Left forelimb (tissue), 1 donor: Measurements from ENCODE around the gene MYO18A.
"Not testable (repeated sequence)": the region's sequence is repeated elsewhere in the genome, so short reads cannot be mapped to it uniquely, and the experiment has no call there.

ENCODE experiments used
- DNase-seq: peaks from one replicate; pipeline ENCODE4 v3.0.0-alpha.2; 2018; ENCODE audit warnings: low spot score

MYO18A gene

DNA sequence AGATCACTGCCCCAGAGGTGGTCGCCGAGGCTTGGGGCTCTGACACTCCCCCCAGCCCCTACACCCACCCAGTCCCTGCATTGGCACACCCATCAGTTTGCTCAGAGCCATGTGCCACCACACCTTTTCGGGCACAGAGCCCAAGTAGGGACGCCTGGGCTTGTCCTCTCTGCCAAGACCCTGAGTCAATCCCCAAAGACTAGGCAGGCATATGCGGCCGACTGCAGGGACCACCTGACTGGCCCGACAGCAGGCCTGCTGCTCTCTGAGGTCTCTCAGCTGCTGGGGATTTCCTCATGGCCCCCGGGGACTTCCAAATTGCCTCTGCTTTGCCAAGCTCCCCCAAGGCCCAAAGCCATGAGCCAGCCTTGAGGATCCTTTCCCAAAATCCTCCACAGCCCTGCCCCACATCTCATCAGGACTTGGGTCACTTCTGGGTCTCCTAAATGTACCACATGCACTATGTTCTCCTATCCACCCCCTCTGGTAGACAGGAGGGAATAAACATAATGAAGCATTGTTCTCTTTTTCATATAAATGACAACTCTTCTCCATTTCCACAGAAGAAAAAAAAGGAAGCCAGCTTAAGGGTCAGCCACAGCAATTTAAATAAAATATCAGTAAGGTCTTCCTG, 30.6 kb downstream of the MYO18A start:
- DNase-seq = no peak

DNA sequence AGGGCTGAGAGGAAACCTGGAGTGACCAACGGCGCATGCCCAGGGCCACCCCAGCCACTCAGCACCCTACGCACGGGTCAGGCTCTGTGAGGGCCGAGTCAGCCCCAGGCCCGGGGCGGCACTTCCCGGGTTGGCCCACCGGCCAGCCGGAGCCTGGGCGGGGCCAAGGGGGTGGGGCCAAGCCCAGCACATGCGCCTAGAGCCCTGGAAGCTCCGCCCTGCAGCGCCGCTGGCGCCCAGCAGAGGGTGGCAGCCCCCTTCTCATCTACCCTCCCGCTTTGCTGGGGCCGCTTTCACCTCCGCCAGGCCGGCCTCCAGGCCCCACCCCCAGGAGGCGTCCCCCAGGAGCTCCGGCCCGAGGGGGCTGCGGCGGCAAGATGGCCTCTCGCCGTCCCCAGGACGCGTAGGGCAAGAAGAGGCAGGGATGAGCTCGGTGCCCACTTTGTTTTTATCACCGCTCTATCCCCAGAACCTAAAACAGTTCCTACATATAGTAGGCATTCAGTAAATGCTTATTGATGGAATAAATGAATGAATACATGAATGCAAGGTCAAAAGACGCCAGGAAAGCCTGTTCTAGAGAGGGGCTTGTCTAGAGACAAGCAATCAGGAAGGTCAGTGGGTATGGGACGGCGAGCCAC, 31.3 kb downstream of the MYO18A start:
- DNase-seq = peak; percentile 95

DNA sequence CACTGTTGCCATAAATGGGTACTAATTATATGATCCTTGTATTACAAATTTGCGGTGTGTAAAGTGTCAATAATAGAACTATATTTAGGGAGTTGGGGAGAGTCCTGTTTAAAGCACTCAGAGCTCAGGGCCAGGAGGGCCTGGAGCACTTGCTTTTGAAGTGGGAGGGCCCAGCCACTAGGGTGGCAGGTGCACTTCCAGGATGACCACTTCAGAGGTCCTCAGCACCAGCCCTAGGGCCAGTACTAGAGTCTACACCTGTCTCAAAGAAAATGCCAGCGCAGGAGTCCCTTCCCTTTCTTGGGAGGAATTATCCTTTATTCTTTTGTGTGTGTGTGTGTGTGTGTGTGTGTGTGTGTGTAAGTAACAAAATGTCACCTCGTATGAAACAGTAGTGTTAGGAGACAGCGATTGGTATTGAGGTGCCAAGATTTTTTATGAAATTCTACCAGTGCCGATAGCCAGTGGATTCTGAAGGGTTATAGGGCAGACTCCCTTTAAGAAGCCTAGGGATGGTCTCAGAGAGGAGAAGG, 31.9 kb downstream of the MYO18A start:
- no peak for DNase-seq

DNA sequence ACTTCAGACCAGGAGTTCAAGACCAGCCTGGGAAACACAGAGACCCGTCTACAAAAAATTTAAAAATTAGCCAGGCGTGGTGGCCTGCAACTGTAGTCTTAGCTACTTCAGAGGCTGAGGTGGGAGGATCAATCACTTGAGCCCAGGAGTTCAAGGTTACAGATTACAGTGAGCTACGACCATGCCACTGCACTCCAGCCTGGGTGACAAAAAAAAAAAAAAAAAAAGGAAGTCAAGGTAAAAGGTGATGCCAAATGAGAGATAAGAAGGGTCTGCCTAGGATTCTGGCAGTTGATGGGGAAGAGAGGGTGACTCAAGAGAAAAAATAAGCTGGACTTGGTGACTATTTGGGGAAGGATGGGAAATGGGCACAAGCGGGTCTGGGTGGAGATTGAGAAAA, 32.5 kb downstream of the MYO18A start:
- no peak for DNase-seq

DNA sequence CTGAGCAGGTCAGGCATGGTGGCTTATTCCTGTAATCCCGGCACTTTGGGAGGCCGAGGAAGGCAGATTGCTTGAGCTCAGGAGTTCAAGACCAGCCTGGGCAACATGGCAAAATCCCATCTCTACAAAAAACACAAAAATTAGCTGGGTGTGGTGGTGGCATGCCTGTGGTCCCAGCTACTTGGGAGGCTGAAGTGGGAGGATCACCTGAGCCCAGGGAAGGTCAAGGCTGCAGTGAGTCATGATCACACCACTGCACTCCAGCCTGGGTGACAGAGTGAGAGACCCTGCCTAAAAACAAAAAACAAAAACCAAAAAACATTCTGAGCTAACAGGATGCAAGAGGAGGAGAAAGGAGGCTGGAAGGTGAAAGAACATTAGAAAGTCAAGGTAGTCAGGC, 33.0 kb downstream of the MYO18A start:
- DNase-seq = not testable (repeated sequence)

DNA sequence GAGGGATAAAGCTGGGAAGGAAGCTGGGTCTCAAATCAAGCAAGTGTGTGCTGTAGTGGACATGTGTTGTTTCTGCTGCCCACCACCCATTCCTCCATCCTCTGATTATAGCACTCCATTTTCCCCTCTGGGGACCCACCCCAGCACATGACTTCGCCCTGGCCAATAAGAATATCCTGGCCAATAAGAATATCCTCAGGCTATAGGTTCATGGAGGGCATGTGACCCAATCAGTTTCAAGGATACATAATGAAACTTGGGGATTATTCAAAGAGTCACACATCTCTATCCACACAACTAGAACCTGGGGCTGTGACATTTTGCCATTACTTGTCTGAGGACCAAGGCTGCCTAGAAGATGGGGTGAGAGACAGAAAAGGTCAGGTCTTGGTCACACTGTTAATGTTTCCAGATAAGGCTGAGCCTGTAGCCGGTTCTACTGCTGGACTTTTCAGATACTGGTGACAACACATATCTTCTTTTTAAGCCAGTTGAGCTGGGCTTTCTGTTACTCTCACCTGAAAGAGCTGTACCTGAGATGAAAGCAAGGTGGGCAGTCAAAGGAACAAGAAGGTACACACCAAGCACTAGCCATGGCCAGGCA, 33.7 kb downstream of the MYO18A start:
- DNase-seq = no peak

DNA sequence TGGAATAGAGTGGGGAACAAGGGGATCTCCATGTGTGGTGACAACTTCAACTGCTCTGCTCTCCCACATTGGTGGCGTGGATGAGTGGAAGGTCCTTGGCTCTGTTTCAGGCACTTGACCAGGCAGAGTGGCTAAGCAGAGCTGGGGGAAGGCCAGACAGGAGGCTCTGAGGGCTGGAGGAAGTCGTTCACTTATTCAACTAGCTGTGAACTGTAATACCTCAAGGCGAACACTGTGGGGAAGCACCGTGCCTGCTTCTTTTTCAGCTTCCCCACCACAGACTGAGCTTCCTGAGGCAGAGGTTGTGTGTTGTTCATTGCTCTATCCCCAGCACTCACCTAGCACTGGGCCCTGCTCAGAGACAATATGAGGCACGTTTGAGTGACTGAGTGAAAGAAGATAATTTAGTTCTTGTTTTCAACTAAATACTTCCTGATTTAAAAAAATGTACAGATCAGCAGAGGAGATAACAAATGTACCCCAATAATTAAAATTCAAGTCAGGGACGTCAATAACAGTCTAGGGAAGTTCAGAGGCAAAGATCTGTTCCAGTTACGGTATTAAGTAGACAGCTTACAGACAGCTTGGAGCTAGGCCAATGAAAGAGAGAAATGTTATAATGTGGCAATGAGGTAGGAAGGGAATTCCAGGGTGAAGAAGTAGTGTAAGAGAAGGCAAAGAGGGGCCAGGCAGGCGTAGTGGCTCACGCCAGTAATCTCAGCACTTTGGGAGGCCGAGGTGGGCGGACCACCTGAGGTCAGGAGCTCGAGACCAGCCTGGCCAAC, 34.7 kb downstream of the MYO18A start:
- no peak for DNase-seq

DNA sequence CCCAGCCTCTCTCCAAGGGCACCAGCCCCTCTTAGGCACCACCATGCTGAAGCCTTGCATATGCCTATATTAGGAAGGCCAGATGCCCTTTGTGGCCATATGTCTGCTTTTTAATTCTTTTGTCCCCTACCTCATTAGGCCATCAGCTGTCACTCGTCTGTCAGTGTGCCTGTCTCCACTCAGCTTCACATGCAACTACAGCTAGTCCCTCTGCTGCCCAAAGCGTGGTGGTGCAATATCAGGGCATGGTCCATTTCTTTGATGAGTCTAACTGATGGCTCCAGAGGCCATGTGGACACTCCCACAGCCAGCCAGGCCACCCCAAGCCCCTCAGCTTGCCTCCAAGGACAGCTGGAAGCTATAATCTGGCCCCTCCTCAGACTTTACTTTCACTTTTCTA, 36.3 kb downstream of the MYO18A start:
- no peak for DNase-seq

DNA sequence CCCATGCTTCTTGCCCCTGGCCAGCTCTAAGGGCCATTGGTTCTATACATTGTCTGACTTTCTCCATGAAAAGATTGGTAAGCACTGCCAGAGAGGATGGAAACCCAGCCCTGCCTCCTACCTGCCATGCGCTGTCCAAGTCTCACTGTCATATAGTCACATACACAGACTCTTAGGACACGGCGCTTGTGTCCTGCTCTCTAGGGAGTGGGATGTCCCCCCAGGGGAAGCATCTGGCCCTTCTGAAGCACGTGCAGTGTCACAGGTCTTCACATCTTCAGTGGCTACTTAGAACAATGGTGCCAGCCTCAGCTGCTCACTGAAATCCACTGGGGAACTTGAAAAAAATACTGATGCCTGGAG, 38.7 kb downstream of the MYO18A start:
- no peak for DNase-seq

DNA sequence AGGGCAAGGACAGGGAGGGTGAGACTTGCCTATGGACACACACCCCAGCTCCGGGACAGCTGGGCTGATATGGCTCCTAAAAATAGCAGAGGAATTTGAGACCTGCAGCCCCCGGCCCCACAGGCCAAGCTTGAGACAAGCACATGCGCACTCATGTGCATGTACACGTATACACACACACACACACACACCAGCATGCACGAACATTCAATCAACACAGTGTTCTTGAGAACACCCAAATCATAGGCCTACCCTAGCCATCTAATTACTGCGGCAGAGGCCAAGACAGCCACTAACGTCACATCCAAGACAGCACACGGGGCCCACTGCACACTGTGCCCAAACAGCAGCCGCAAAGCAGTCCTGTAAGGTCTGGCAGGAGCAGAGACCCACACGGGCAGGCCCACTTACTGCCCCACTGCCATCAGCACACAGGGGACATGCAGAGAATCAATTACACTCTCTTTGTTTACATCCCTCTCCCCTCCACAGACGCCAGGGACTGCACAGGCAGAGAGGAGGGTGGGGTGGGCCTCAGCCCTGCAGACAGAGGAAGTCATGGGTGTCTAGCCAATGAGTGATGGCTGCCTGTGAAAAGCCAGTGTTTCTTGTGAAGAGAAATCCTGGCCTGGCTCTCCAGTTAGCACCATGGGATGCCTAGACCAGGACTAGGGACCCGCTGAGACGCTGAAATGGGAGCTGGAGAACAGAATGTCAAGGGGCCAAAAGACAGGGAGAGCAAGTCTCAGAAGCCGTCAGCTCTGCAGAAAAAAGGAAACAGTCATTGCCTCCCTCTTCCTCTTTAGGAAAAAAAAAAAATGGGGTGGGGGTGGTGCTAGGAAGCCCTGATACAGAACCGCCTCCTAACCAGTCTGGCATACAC, 39.3 kb downstream of the MYO18A start:
- no peak for DNase-seq

DNA sequence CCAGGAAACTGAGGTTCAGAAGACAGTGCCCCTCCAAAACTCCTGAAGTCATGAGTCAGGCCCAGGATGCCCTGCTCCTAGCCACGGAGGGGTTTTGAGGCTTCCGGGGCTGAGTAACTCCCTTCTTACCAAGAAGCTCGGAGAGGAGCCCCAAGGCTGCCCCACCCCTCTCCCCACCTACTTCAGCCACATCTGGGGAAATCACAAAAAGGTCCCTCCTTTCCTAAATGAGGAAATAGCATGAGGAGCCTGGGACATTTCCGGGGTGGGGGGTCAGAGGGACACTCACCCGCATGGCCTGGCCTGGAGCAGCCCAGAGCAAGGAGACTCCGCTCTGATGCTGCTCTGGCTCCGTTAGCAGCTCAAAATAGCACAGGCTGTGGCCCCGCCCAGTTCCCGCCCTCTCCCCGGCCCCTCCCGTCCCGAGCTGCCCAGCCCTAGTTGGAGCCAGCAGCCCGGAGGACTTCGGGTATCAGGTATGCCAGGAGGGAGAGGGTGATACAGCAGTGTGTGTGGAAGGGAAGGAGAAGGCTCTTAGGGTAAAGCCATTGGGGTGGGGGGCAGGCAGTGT, 40.1 kb downstream of the MYO18A start:
- DNase-seq = peak; percentile 90

DNA sequence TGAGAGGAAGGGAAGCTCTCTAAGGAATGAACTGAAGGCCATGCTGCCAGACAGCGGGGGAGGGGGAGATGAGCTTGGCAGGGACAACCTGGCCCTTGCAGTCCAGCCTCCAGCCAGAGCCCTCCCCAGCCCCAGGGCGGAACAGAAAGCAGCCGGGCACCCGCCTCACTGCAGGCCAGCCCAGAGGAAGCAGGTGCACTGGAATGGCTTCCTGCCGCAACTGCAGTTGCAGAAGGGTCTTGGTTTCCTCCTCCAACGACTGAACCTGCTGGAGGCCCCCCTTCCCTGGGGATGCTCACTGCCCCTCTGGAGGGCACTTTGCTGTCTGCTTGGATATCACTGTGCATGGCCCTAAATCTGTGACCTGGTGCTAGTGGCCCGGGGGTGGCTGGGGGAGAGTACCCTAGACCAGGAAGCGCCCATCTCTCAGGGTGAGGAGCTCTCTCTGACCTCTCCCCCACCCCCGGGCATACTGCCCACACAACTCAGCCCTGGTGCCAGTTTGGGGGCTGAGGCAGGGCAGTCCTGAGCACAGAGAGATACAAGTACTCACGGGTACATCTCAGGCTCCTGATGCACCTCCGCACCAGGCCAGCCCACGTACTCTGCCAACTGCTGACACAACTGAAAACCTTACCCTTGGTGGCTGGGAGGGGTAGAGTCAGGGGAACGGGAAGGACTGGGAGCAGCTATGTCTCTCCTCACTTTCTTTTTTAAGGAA, 41.1 kb downstream of the MYO18A start:
- no peak for DNase-seq

DNA sequence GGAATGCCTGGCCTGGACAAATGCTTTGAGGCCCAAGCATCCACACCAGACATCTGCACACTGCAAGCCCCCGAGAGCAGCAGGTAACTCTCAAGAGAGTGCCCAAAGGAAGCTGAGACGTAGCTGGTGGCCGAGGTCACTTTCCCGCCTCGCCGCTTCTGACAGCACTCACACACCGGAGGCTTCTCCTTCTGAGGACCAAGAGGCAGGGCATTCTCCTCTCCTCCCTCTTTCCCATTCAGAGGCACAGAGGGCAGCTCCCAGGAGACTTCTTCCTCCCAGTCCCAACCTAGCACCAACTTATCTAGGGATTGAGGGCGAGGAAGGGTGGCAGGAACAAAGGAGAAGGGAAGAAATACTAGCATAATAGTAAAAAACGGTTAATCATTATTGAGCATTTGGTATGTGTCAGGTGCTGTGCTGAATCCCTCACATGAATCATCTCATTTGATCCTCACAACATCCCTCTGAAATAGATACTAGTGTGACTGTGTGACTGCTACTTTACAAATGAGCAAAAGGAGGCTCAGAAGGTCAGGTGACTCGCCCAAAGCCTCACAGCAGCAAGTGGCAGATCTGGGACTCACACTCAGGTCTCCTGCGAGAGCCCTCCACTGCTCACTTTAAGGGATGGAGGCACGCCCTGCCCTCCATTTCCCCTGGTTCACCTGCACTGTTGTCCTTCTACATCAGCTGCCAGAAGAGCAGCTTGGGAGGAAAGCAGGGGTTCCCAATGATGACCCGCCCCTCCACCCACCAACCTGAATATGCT, 41.8 kb downstream of the MYO18A start:
- DNase-seq = no peak

DNA sequence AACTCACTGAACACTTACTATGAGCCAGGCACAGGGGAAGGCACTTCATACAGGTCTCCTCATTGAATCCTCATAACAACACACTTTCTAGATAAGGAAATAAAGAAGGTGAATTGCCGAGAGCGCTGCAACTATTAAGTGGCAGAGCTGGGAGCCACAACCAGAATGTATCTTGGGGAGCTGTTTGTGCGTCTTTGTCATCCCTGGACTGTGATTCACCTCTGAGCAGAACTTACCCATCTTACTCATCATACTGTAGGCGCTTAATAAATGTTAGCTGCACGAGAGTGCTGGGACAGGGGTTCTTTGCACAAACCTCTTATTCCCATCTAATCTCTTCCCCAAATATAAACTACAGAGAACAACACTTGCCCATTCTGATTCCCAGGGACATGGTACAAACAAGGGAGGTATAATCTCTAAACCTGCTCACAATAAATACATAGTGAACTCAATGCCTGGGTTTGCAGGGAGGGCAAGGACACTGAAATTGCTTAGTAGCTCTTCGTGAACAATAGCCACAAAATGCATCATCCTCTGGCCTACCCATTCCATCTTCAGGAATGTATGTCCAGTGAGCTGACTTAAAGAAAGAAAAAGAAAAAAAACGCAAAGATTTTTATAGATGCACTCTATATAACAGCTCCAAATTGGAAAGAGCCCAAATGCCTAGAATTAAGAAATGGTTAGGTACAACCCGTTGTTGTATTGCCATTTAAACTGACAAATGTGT, 43.0 kb downstream of the MYO18A start:
- no peak for DNase-seq

DNA sequence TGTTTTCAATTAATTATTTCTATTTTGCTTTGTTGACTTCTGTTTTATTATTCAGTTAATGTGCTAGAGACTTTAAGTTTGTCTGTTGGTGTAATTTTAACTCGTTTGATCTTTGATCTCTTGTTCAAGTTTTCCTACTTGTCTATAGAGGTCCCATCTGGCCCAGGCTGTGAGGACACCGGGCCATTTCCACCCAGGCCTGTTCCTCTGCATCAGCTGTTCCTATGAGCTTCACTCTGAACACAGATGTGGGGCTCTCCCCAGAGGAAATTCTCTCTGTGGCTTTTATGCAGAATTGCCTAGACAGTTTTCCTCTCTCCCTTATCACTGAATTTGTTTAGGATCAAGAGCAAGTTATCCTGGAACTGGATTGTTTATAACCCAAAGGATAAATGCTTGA, 44.7 kb downstream of the MYO18A start:
- DNase-seq = no peak

DNA sequence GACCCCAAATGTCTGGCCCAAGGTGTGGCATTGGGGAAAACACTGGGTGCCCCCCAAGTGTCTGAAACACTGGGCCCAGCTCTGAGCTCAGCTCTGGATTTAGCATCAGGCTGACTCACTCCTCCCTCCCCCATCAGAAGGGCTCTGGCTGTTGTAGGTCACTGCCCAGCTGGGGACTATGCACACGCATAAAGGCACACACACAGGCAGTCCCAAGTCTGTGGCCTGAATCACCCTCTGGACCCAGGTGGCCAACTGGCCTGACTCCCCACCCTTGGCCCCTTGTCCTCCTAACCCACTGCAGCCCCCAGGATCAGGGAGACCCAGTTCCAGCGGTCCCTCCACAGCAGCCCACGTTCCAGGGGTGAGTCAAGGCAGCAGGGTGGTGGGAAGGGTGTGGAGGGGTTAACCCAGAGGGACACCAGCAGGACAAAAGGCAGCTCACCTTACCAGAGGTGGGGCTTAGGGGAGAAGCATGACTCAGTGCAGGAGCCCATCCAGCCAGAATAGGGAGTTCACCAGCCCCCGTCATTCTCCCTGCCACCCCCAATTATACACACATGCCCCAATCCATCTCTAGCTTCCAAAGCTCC, 47.0 kb downstream of the MYO18A start:
- DNase-seq = no peak

DNA sequence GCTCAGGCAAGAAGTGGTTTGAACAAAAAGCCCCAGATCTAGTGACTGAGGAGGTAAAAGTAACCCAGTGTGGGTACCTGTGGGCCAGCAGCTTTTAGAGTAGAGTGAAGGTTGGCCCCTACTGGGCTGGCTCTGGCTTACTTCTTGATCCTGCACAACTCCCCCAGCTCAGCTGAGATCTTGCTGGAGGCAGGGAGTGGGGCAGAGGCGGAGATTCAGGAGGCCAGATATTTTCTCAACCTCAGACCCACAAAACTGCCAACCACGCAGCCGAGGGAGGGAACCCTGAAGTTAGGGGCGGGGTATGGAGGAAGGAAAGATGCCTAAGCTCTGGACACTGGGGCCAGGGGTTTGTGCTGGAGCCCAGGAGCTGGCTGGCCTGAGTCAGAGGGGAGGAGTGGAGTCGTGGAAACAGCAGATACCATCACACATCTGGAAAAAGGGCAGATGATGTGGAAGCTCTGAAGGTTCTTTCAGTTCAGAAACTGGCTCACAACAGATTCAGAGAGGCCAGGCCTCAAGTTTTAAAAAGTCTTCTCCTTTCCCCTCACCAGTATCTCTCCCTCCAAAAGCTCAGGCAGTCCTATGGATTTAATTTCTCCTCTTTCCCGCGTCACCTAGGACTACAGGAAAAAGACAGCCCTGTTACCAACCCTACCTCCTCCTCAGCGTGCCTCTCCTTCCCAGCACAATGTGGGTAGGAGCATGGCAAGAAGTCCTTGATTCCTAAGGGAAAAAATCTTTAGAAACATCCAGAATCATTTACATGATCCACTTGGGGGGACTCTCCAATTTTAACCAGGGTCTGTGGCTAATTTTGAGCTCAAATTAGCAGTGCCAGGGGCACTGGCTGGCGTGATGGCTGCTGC, 48.1 kb downstream of the MYO18A start:
- DNase-seq = no peak

DNA sequence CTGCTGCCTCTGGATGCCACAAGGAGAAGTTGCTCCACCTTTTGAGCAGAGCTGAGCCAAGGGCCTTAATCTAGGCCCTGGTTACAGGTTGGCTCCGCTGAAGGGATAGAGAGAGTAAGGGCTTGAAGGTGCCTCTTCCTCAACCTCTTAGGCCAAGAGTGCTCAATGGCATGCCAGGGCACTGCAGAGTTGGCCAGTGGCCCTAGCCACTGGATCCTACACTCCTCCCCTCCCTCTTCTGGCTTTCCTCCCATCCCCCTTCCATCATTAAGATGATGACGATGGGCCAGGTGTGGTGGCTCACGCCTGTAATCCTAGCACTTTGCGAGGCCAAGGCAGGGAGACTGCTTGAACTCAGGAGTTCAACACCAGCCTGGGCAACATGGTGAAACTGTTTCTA, 50.5 kb downstream of the MYO18A start:
- DNase-seq = no peak
